ENCODE data around the gene CHL1. TPM values are rescaled to one million over a fixed set of nuclear protein-coding genes. Genes with fewer than 3 reads are reported as not detected.

Gene CHL1
- total and polyA plus RNA-seq, 2 donors (not counting 1 experiment from before 2014, with no cell fraction given): 0.01 to 0.33 TPM

- Histone ChIP-seq H3K4me3 (replicated peaks in 1 of 4; ENCODE audit: control extremely low read depth in 1 of 4, insufficient read depth in 1 of 4, low read depth in 3 of 4, low read length in 4 of 4) (no peak overlapping the region), H4K20me1 (ENCODE audit: control insufficient read depth, extremely low read depth, insufficient read depth, low read length) (no peaks in the 10 kb centered on the region), H3K4me2 (ENCODE audit: extremely low read depth, insufficient read depth, low read length) (no peak overlapping the region), H3K9ac (ENCODE audit: insufficient read depth, low read length) (no peak overlapping the region), H3K27ac (ENCODE audit: insufficient read depth, low read length) (no peak overlapping the region), H3K9me3 (ENCODE audit: control insufficient read depth, insufficient read depth, low read depth, low read length) (no peaks in the 10 kb centered on the region), H3K27me3 (ENCODE audit: control insufficient read depth, insufficient read depth, low read length) (no peaks in the 10 kb centered on the region), H3K79me2 (ENCODE audit: control insufficient read depth, insufficient read depth, low read length) (no peaks in the 10 kb centered on the region), H3K36me3 (ENCODE audit: control insufficient read depth, insufficient read depth, low read length) (no peaks in the 10 kb centered on the region), H3K4me1 (ENCODE audit: control insufficient read depth, extremely low read depth, insufficient read depth, low read length) (no peaks in the 10 kb centered on the region), H2AFZ (ENCODE audit: low read length) (no peak overlapping the region)
- TF ChIP-seq EZH2 (IDR thresholded peaks at IDR 0.05; ENCODE audit: low read length, missing control alignments): no peak
- DNase-seq (ENCODE audit: low read depth in 2 of 2): no peak
Observed at GRCh38 chr3:307182-307581, 110.6 kb downstream of the CHL1 start.

GRCh38 chr3:308597-309321 is 112.2 kb downstream of the CHL1 start:
- H4K20me1 ChIP-seq (ENCODE audit: control insufficient read depth, extremely low read depth, insufficient read depth, low read length): no peaks in the 10 kb centered on the region
- no peaks in the 10 kb centered on the region for H3K9me3 ChIP-seq (ENCODE audit: control insufficient read depth, insufficient read depth, low read depth, low read length)
- H3K79me2 ChIP-seq (ENCODE audit: control insufficient read depth, insufficient read depth, low read length): no peaks in the 10 kb centered on the region
- no peak overlapping the region for H3K9ac ChIP-seq (ENCODE audit: insufficient read depth, low read length)
- no peaks in the 10 kb centered on the region for H3K4me1 ChIP-seq (ENCODE audit: control insufficient read depth, extremely low read depth, insufficient read depth, low read length)
- no peaks in the 10 kb centered on the region for H3K27me3 ChIP-seq (ENCODE audit: control insufficient read depth, insufficient read depth, low read length)
- no peak for DNase-seq (ENCODE audit: low read depth in 2 of 2)
- H3K4me3 ChIP-seq (replicated peaks in 1 of 4; ENCODE audit: control extremely low read depth in 1 of 4, insufficient read depth in 1 of 4, low read depth in 3 of 4, low read length in 4 of 4): no peak overlapping the region
- no peak overlapping the region for H3K27ac ChIP-seq (ENCODE audit: insufficient read depth, low read length)
- no peak for TF ChIP-seq EZH2 (IDR thresholded peaks at IDR 0.05; ENCODE audit: low read length, missing control alignments)
- no peak for TF ChIP-seq CTCF (conservative IDR thresholded peaks at IDR 0.05 in 1 of 2, IDR thresholded peaks at IDR 0.05 in 1 of 2; ENCODE audit: low read depth in 1 of 2, low read length in 2 of 2)
- H3K4me2 ChIP-seq (ENCODE audit: extremely low read depth, insufficient read depth, low read length): no peak overlapping the region
- no peaks in the 10 kb centered on the region for H3K36me3 ChIP-seq (ENCODE audit: control insufficient read depth, insufficient read depth, low read length)
- no peak overlapping the region for H2AFZ ChIP-seq (ENCODE audit: low read length)

GRCh38 chr3:312160-312733 is 115.7 kb downstream of the CHL1 start:
- Histone ChIP-seq H3K27ac (ENCODE audit: insufficient read depth, low read length) (no peak overlapping the region), H3K36me3 (ENCODE audit: control insufficient read depth, insufficient read depth, low read length) (no peaks in the 10 kb centered on the region), H3K9ac (ENCODE audit: insufficient read depth, low read length) (no peak overlapping the region), H3K4me1 (ENCODE audit: control insufficient read depth, extremely low read depth, insufficient read depth, low read length) (no peaks in the 10 kb centered on the region), H3K4me2 (ENCODE audit: extremely low read depth, insufficient read depth, low read length) (no peak overlapping the region), H3K4me3 (replicated peaks in 1 of 4; ENCODE audit: control extremely low read depth in 1 of 4, insufficient read depth in 1 of 4, low read depth in 3 of 4, low read length in 4 of 4) (no peak overlapping the region), H2AFZ (ENCODE audit: low read length) (no peak overlapping the region), H3K27me3 (ENCODE audit: control insufficient read depth, insufficient read depth, low read length) (no peaks in the 10 kb centered on the region), H3K9me3 (ENCODE audit: control insufficient read depth, insufficient read depth, low read depth, low read length) (no peaks in the 10 kb centered on the region), H4K20me1 (ENCODE audit: control insufficient read depth, extremely low read depth, insufficient read depth, low read length) (no peaks in the 10 kb centered on the region), H3K79me2 (ENCODE audit: control insufficient read depth, insufficient read depth, low read length) (no peaks in the 10 kb centered on the region)
- TF ChIP-seq EZH2 (IDR thresholded peaks at IDR 0.05; ENCODE audit: low read length, missing control alignments): no peak
- no peak for TF ChIP-seq CTCF (conservative IDR thresholded peaks at IDR 0.05 in 1 of 2, IDR thresholded peaks at IDR 0.05 in 1 of 2; ENCODE audit: low read depth in 1 of 2, low read length in 2 of 2)
- DNase-seq (ENCODE audit: low read depth in 2 of 2): no peak

All from fibroblast of lung (primary cell).